Measurements from ENCODE around the gene EFNB2. TPM values are rescaled to one million over a fixed set of nuclear protein-coding genes. Genes with fewer than 3 reads are reported as not detected.

The EFNB2 gene
- total and polyA plus RNA-seq, 7 experiments from 2014 or later = 0.07 to 0.22 (median 0.11) TPM; not detected in 2

- Mint-ChIP-seq H3K4me3 (peak overlapping the region in 3 of 10 donors; percentile 16 to 42 (median 42)), H3K27me3 (peaks cover 68 to 85% (median 75%) of the 10 kb centered on the region in 5 donors), H3K9me3 (peaks cover 0 to 2% (median 0%) of the 10 kb centered on the region in 11 donors), H3K4me1 (peaks cover 8 to 32% (median 26%) of the 10 kb centered on the region in 7 donors), H3K36me3 (peaks cover 0 to 6% (median 0%) of the 10 kb centered on the region in 5 donors), H3K27ac (no peak overlapping the region)
- Histone ChIP-seq H3K9me3 (ENCODE audit: control insufficient read depth in 2 of 3, low read length in 3 of 3) (no peaks in the 10 kb centered on the region), H3K4me3 (ENCODE audit: low read length) (no peak overlapping the region), H3K27me3 (ENCODE audit: control insufficient read depth in 2 of 2, insufficient read depth in 2 of 2, low read length in 2 of 2) (no peaks in the 10 kb centered on the region), H3K36me3 (ENCODE audit: control insufficient read depth in 2 of 3, insufficient read depth in 3 of 3, low read length in 3 of 3) (no peaks in the 10 kb centered on the region), H3K4me1 (ENCODE audit: control insufficient read depth in 2 of 2, insufficient read depth in 2 of 2, low read length in 2 of 2) (no peaks in the 10 kb centered on the region), H3K27ac (ENCODE audit: low read depth, low read length) (no peak overlapping the region)
- ChIA-PET CTCF (no interaction called here), POLR2A (no interaction called here)
- ATAC-seq (peak; percentile 77), DNase-seq (peak in 1 of 9 donors; percentile 1)
- intact Hi-C loops (cut with micrococcal nuclease) = no loop called here
Observed at GRCh38 chr13:106493533-106494220, 41.8 kb downstream of the EFNB2 start.

- Histone ChIP-seq H3K4me1 (ENCODE audit: control insufficient read depth in 2 of 2, insufficient read depth in 2 of 2, low read length in 2 of 2) (no peaks in the 10 kb centered on the region), H3K9me3 (ENCODE audit: control insufficient read depth in 2 of 3, low read length in 3 of 3) (no peaks in the 10 kb centered on the region), H3K27ac (ENCODE audit: low read depth, low read length) (no peak overlapping the region), H3K36me3 (ENCODE audit: control insufficient read depth in 2 of 3, insufficient read depth in 3 of 3, low read length in 3 of 3) (no peaks in the 10 kb centered on the region), H3K4me3 (ENCODE audit: low read length) (no peak overlapping the region), H3K27me3 (ENCODE audit: control insufficient read depth in 2 of 2, insufficient read depth in 2 of 2, low read length in 2 of 2) (no peaks in the 10 kb centered on the region)
- Mint-ChIP-seq H3K4me1 (peaks cover 8 to 32% (median 26%) of the 10 kb centered on the region in 7 donors), H3K9me3 (peaks cover 0 to 2% (median 0%) of the 10 kb centered on the region in 11 donors), H3K4me3 (peak overlapping the region in 1 of 10 donors; percentile 16), H3K27me3 (peaks cover 63 to 79% (median 72%) of the 10 kb centered on the region in 5 donors), H3K36me3 (peaks cover 0 to 6% (median 0%) of the 10 kb centered on the region in 5 donors), H3K27ac (no peak overlapping the region)
- no peak for ATAC-seq
- POLR2A ChIA-PET = no interaction called here
- DNase-seq = no peak
- intact Hi-C loops (cut with micrococcal nuclease) = no loop called here
- CTCF ChIA-PET = no interaction called here
Observed at GRCh38 chr13:106492588-106493475, 42.6 kb downstream of the EFNB2 start.

- Mint-ChIP-seq H3K27ac (peak overlapping the region in 1 of 9 donors; percentile 63), H3K9me3 (peaks cover 0 to 2% (median 0%) of the 10 kb centered on the region in 11 donors), H3K4me1 (peaks cover 8 to 32% (median 26%) of the 10 kb centered on the region in 7 donors), H3K4me3 (peak overlapping the region in 3 of 10 donors; percentile 2 to 80 (median 18)), H3K36me3 (peaks cover 0 to 6% (median 0%) of the 10 kb centered on the region in 5 donors), H3K27me3 (peaks cover 61 to 80% (median 70%) of the 10 kb centered on the region in 5 donors)
- no peak for DNase-seq
- H3K27ac ChIP-seq (ENCODE audit: low read depth, low read length) = no peak overlapping the region
- no peaks in the 10 kb centered on the region for H3K27me3 ChIP-seq (ENCODE audit: control insufficient read depth in 2 of 2, insufficient read depth in 2 of 2, low read length in 2 of 2)
- ATAC-seq = no peak
- H3K36me3 ChIP-seq (ENCODE audit: control insufficient read depth in 2 of 3, insufficient read depth in 3 of 3, low read length in 3 of 3) = no peaks in the 10 kb centered on the region
- ChIA-PET CTCF (no interaction called here), POLR2A (no interaction called here)
- no peaks in the 10 kb centered on the region for H3K9me3 ChIP-seq (ENCODE audit: control insufficient read depth in 2 of 3, low read length in 3 of 3)
- H3K4me1 ChIP-seq (ENCODE audit: control insufficient read depth in 2 of 2, insufficient read depth in 2 of 2, low read length in 2 of 2) = no peaks in the 10 kb centered on the region
- no peak overlapping the region for H3K4me3 ChIP-seq (ENCODE audit: low read length)
- intact Hi-C loops (cut with micrococcal nuclease) = loop anchor here in 1 of 2 donors (2.0 kb wide), 1 partner anchor 43 kb away; the partner anchor contains the start of gene EFNB2
Observed at GRCh38 chr13:106491928-106492587, 43.4 kb downstream of the EFNB2 start.

- no peak overlapping the region for H3K27ac Mint-ChIP-seq
- H3K4me1 ChIP-seq (ENCODE audit: control insufficient read depth in 2 of 2, insufficient read depth in 2 of 2, low read length in 2 of 2) = no peaks in the 10 kb centered on the region
- intact Hi-C loops (cut with micrococcal nuclease) = loop anchor here in 1 of 2 donors (2.0 kb wide), 1 partner anchor 43 kb away; the partner anchor contains the start of gene EFNB2
- no peaks in the 10 kb centered on the region for H3K36me3 ChIP-seq (ENCODE audit: control insufficient read depth in 2 of 3, insufficient read depth in 3 of 3, low read length in 3 of 3)
- H3K27ac ChIP-seq (ENCODE audit: low read depth, low read length) = no peak overlapping the region
- H3K4me3 ChIP-seq (ENCODE audit: low read length) = no peak overlapping the region
- no peaks in the 10 kb centered on the region for H3K9me3 ChIP-seq (ENCODE audit: control insufficient read depth in 2 of 3, low read length in 3 of 3)
- no peaks in the 10 kb centered on the region for H3K27me3 ChIP-seq (ENCODE audit: control insufficient read depth in 2 of 2, insufficient read depth in 2 of 2, low read length in 2 of 2)
- H3K27me3 Mint-ChIP-seq = peaks cover 64 to 81% (median 74%) of the 10 kb centered on the region in 5 donors
- CTCF ChIA-PET = no interaction called here
- H3K9me3 Mint-ChIP-seq = peaks cover 0 to 2% (median 0%) of the 10 kb centered on the region in 11 donors
- H3K4me1 Mint-ChIP-seq = peaks cover 8 to 32% (median 26%) of the 10 kb centered on the region in 7 donors
- DNase-seq = no peak
- H3K36me3 Mint-ChIP-seq = peaks cover 0 to 5% (median 0%) of the 10 kb centered on the region in 5 donors
- ATAC-seq = no peak
- peak overlapping the region in 8 of 10 donors; percentile 28 to 80 (median 65) for H3K4me3 Mint-ChIP-seq
- POLR2A ChIA-PET = no interaction called here
Observed at GRCh38 chr13:106491463-106491862, 44.0 kb downstream of the EFNB2 start.

- Mint-ChIP-seq H3K4me1 (peaks cover 8 to 29% (median 26%) of the 10 kb centered on the region in 7 donors), H3K9me3 (peaks cover 0 to 4% (median 0%) of the 10 kb centered on the region in 11 donors), H3K36me3 (peaks cover 0 to 3% (median 0%) of the 10 kb centered on the region in 5 donors), H3K27me3 (peaks cover 62 to 81% (median 74%) of the 10 kb centered on the region in 5 donors), H3K4me3 (peak overlapping the region in 9 of 10 donors; percentile 28 to 80 (median 70)), H3K27ac (peak overlapping the region in 2 of 9 donors; percentile 16 to 51)
- H3K4me1 ChIP-seq (ENCODE audit: control insufficient read depth in 2 of 2, insufficient read depth in 2 of 2, low read length in 2 of 2) = no peaks in the 10 kb centered on the region
- POLR2A ChIA-PET = no interaction called here
- H3K27ac ChIP-seq (ENCODE audit: low read depth, low read length) = no peak overlapping the region
- intact Hi-C loops (cut with micrococcal nuclease) = loop anchor here in 1 of 2 donors (2.0 kb wide), 1 partner anchor 44 kb away; the partner anchor contains the start of gene EFNB2
- ATAC-seq = peak; percentile 46
- no peaks in the 10 kb centered on the region for H3K36me3 ChIP-seq (ENCODE audit: control insufficient read depth in 2 of 3, insufficient read depth in 3 of 3, low read length in 3 of 3)
- H3K27me3 ChIP-seq (ENCODE audit: control insufficient read depth in 2 of 2, insufficient read depth in 2 of 2, low read length in 2 of 2) = no peaks in the 10 kb centered on the region
- CTCF ChIA-PET = no interaction called here
- no peaks in the 10 kb centered on the region for H3K9me3 ChIP-seq (ENCODE audit: control insufficient read depth in 2 of 3, low read length in 3 of 3)
- peak in 5 of 9 donors; percentile 1 to 20 (median 6) for DNase-seq
- H3K4me3 ChIP-seq (ENCODE audit: low read length) = no peak overlapping the region
Observed at GRCh38 chr13:106490569-106491321, 44.7 kb downstream of the EFNB2 start.
